Measurements from ENCODE around the gene SSTR3.

DNA sequence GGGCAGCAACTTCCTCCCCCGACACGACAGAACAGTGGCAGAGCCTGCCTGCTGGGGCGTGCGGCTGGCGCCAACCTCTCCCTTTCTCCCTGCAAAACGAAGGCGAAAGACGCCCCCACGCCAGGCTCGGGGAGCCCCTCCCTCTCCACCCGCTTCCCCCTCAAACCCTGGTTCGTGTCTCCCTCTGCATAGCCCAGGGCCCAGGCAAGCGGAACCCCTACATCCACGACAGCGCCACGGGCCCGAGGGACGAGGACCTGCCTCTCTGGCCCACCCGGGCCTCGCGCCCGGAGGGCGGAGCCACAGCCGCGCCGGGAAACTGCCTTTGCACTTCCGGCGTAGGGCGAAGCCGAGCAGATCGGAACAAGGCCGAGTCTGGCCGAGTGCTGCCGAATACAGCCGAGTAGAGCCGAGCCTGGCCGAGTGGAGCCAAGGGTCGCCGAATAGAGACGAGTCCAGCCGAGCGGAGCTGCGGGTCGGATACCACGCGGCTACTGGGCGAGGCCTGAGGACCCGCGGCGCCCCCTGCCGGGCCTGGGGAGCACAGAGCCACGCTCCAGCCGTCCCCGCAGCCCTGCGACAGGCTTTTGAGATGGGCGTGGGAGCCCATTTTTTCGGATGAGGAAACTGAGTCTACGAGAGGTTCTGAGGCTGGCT, 13.0 kb downstream of the SSTR3 start:
- TF ChIP-seq TAF1 (IDR thresholded peaks at IDR 0.05; ENCODE audit: low read depth) (no peak), EP300 (conservative IDR thresholded peaks at IDR 0.05; ENCODE audit: poor library complexity, severe bottlenecking) (peak; percentile 57), POLR2AphosphoS5 (IDR thresholded peaks at IDR 0.05) (peak; percentile 99), RAD21 (conservative IDR thresholded peaks at IDR 0.05) (peak; percentile 73), EZH2 (IDR thresholded peaks at IDR 0.05; ENCODE audit: borderline replicate concordance, insufficient read depth, low read length, poor library complexity, severe bottlenecking) (no peak), SMC3 (conservative IDR thresholded peaks at IDR 0.05; ENCODE audit: poor library complexity) (peak; percentile 77), MXI1 (conservative IDR thresholded peaks at IDR 0.05; ENCODE audit: poor library complexity, severe bottlenecking) (peak; percentile 84)
- TF ChIP-seq, protein P1, sequence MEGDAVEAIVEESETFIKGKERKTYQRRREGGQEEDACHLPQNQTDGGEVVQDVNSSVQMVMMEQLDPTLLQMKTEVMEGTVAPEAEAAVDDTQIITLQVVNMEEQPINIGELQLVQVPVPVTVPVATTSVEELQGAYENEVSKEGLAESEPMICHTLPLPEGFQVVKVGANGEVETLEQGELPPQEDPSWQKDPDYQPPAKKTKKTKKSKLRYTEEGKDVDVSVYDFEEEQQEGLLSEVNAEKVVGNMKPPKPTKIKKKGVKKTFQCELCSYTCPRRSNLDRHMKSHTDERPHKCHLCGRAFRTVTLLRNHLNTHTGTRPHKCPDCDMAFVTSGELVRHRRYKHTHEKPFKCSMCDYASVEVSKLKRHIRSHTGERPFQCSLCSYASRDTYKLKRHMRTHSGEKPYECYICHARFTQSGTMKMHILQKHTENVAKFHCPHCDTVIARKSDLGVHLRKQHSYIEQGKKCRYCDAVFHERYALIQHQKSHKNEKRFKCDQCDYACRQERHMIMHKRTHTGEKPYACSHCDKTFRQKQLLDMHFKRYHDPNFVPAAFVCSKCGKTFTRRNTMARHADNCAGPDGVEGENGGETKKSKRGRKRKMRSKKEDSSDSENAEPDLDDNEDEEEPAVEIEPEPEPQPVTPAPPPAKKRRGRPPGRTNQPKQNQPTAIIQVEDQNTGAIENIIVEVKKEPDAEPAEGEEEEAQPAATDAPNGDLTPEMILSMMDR (IDR thresholded peaks at IDR 0.05; ENCODE audit: poor library complexity, severe bottlenecking), result peak; percentile 98
- TF ChIP-seq, protein P2, sequence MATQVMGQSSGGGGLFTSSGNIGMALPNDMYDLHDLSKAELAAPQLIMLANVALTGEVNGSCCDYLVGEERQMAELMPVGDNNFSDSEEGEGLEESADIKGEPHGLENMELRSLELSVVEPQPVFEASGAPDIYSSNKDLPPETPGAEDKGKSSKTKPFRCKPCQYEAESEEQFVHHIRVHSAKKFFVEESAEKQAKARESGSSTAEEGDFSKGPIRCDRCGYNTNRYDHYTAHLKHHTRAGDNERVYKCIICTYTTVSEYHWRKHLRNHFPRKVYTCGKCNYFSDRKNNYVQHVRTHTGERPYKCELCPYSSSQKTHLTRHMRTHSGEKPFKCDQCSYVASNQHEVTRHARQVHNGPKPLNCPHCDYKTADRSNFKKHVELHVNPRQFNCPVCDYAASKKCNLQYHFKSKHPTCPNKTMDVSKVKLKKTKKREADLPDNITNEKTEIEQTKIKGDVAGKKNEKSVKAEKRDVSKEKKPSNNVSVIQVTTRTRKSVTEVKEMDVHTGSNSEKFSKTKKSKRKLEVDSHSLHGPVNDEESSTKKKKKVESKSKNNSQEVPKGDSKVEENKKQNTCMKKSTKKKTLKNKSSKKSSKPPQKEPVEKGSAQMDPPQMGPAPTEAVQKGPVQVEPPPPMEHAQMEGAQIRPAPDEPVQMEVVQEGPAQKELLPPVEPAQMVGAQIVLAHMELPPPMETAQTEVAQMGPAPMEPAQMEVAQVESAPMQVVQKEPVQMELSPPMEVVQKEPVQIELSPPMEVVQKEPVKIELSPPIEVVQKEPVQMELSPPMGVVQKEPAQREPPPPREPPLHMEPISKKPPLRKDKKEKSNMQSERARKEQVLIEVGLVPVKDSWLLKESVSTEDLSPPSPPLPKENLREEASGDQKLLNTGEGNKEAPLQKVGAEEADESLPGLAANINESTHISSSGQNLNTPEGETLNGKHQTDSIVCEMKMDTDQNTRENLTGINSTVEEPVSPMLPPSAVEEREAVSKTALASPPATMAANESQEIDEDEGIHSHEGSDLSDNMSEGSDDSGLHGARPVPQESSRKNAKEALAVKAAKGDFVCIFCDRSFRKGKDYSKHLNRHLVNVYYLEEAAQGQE (IDR thresholded peaks at IDR 0.05; ENCODE audit: borderline replicate concordance), result peak; percentile 81

All from neural cell (in vitro differentiated cells).